MM.1S (cell line): Measurements from ENCODE around the gene CCL1.

Source experiments
- CTCF ChIP-seq: fragments of 300-600 bp; sonication (generic); IDR thresholded peaks from 2 replicates; pipeline ENCODE4 v1.5.1; 2016; ENCODE audit warnings: antibody characterized with exemption, low read length, mixed read lengths
- EZH2 ChIP-seq: fragments of 300-600 bp; sonication (generic); optimal IDR thresholded peaks from 2 replicates; pipeline ENCODE3; 2017; ENCODE audit warnings: low read depth, mild to moderate bottlenecking, antibody characterized with exemption, low read length, mixed read lengths

GRCh38 chr17:34339138-34339770 is 23.8 kb downstream of the CCL1 start:
- no peak for TF ChIP-seq CTCF
- no peak for TF ChIP-seq EZH2
